SK-N-SH (cell line): ENCODE results near the gene MAML3. TPM values are rescaled to one million over a fixed set of nuclear protein-coding genes. Genes with fewer than 3 reads are reported as not detected.

Experiments
- CTCF ChIA-PET: fragments of 300-600, 350-600 bp; formaldehyde crosslinking; extraction: SDS; loops from one replicate; lab custom pipeline; 2021; lab: Yijun Ruan, JAX
- POLR2A ChIA-PET: fragments of 350-600 bp; sonication (Branson Sonifier 250); formaldehyde crosslinking; extraction: SDS; loops from one replicate; lab custom pipeline; 2020; ENCODE audit warnings: antibody characterized with exemption, inconsistent platforms; lab: Yijun Ruan, JAX
- DNase-seq: peaks from one replicate; pipeline ENCODE4 v3.0.0; 2012
- H2AFZ ChIP-seq: fragments of 200-600 bp; sonication (generic); 2 replicates; pipeline ENCODE4 v1.8.1; 2016; ENCODE audit warnings: antibody characterized with exemption, mild to moderate bottlenecking, low read depth
- H3F3A ChIP-seq: fragments of 200-600 bp; sonication (generic); replicated peaks from 2 replicates; pipeline ENCODE3; 2016; ENCODE audit warnings: antibody characterized with exemption, mild to moderate bottlenecking; ENCODE audit not compliant: insufficient read depth
- H3K27ac ChIP-seq, 2 experiments: fragments of 200-500 bp in 1 of 2; fragments of 200-600 bp in 1 of 2; sonication (Bioruptor generic) in 1 of 2; sonication (generic), shearing (Covaris generic) in 1 of 2; 2 replicates each; pipeline versions ENCODE4 v1.5.1 to v1.6.1; 2014 to 2016; ENCODE audit warnings: low read depth in 2 of 2, inconsistent platforms in 1 of 2, low read length in 1 of 2, mild to moderate bottlenecking in 1 of 2, mixed read lengths in 1 of 2
- H3K27me3 ChIP-seq: fragments of 200-600 bp; sonication (generic), shearing (Covaris generic); 2 replicates; pipeline ENCODE4 v1.6.1; 2016; ENCODE audit warnings: mixed run types; ENCODE audit not compliant: insufficient read depth
- H3K36me3 ChIP-seq, 2 experiments: fragments of 200-500 bp in 1 of 2; fragments of 200-600 bp in 1 of 2; sonication (Bioruptor generic) in 1 of 2; sonication (generic) in 1 of 2; replicated peaks in 1 of 2; 2 replicates each; pipeline versions ENCODE3 to v1.5.1; 2014 to 2016; ENCODE audit warnings: low read length in 1 of 2, mild to moderate bottlenecking in 1 of 2; ENCODE audit not compliant: insufficient read depth in 2 of 2, control insufficient read depth in 1 of 2
- H3K4me1 ChIP-seq, 2 experiments: fragments of 200-500 bp in 1 of 2; fragments of 200-600 bp in 1 of 2; sonication (Bioruptor generic) in 1 of 2; sonication (generic), shearing (Covaris generic) in 1 of 2; 2 replicates each; pipeline versions ENCODE4 v1.5.1 to v1.6.1; 2014 to 2016; ENCODE audit warnings: low read depth in 1 of 2, low read length in 1 of 2, mixed run types in 1 of 2; ENCODE audit not compliant: insufficient read depth in 2 of 2, control insufficient read depth in 1 of 2
- H3K4me2 ChIP-seq: fragments of 200-600 bp; sonication (generic), shearing (Covaris generic); 2 replicates; pipeline ENCODE4 v1.6.1; 2017; ENCODE audit warnings: mixed run types
- H3K4me3 ChIP-seq, 2 experiments: fragments of 200-500 bp in 1 of 2; fragments of 200-600 bp in 1 of 2; sonication (Bioruptor generic) in 1 of 2; sonication (generic), shearing (Covaris generic) in 1 of 2; 2 replicates each; pipeline versions ENCODE4 v1.5.1 to v1.8.1; 2014 to 2016; ENCODE audit warnings: low read depth in 2 of 2, inconsistent platforms in 1 of 2, low read length in 1 of 2, mild to moderate bottlenecking in 1 of 2, mixed read lengths in 1 of 2, moderate library complexity in 1 of 2
- H3K79me2 ChIP-seq: fragments of 200-600 bp; sonication (generic); 2 replicates; pipeline ENCODE4 v1.8.1; 2017; ENCODE audit warnings: mild to moderate bottlenecking; ENCODE audit not compliant: insufficient read depth
- H3K9ac ChIP-seq: fragments of 200-600 bp; sonication (generic); 2 replicates; pipeline ENCODE4 v1.6.1; 2017; ENCODE audit warnings: mixed run types
- H3K9me2 ChIP-seq: fragments of 200-600 bp; sonication (generic); 2 replicates; pipeline ENCODE4 v1.6.1; 2017; ENCODE audit warnings: mixed run types
- H3K9me3 ChIP-seq: fragments of 200-600 bp; sonication (generic); 2 replicates; pipeline ENCODE4 v1.6.1; 2017; ENCODE audit warnings: mixed run types, mild to moderate bottlenecking, moderate library complexity
- H4K20me1 ChIP-seq: fragments of 200-600 bp; sonication (generic); 2 replicates; pipeline ENCODE4 v1.6.1; 2017; ENCODE audit warnings: mild to moderate bottlenecking, mixed run types; ENCODE audit not compliant: insufficient read depth
- CHD2 ChIP-seq: fragments of 150-350 bp; IDR thresholded peaks from 2 replicates; pipeline ENCODE4 v1.6.1; 2018; ENCODE audit warnings: low read length; ENCODE audit not compliant: partially characterized antibody
- CTCF ChIP-seq: fragments of 200-600 bp; sonication (generic); IDR thresholded peaks from 2 replicates; pipeline ENCODE4 v1.6.1; 2017; ENCODE audit warnings: antibody characterized with exemption, mild to moderate bottlenecking, moderate library complexity
- EZH2phosphoT487 ChIP-seq: fragments of 200-600 bp; sonication (generic); IDR thresholded peaks from 2 replicates; pipeline ENCODE4 v1.6.1; 2017; ENCODE audit warnings: low read depth, mixed run types, mild to moderate bottlenecking, antibody characterized with exemption, moderate library complexity, borderline replicate concordance
- FOXM1 ChIP-seq: IDR thresholded peaks from 2 replicates; pipeline ENCODE4 v1.4.0; 2012; ENCODE audit warnings: low read depth, mild to moderate bottlenecking
- MEF2A ChIP-seq: IDR thresholded peaks from 2 replicates; pipeline ENCODE4 v1.4.0; 2012; ENCODE audit warnings: low read depth, borderline replicate concordance
- PBX3 ChIP-seq: IDR thresholded peaks from 2 replicates; pipeline ENCODE4; 2012
- TCF12 ChIP-seq: IDR thresholded peaks from 2 replicates; pipeline ENCODE4 v1.4.0; 2012
- YY1 ChIP-seq: IDR thresholded peaks from 2 replicates; pipeline ENCODE4 v1.4.0; 2012; ENCODE audit warnings: low read depth, mild to moderate bottlenecking
- polyA plus RNA-seq, 3 experiments: library from polyadenylated mRNA; depleted of rRNA; stranded (reverse); fragments of >200 nt; gene quantifications; 2 replicates each; pipeline ENCODE4 v1.2.3, GENCODE V29; 2012
- TF ChIP-seq, protein P1 (sequence below): IDR thresholded peaks from 2 replicates; pipeline ENCODE4 v1.4.0; 2012; ENCODE audit warnings: low read depth
- TF ChIP-seq, protein P2 (sequence below): IDR thresholded peaks from 2 replicates; pipeline ENCODE4 v1.4.0; 2012; ENCODE audit warnings: low read depth, borderline replicate concordance
- TF ChIP-seq, protein P3 (sequence below): IDR thresholded peaks from 2 replicates; pipeline ENCODE4 v1.6.1; 2012; ENCODE audit warnings: mild to moderate bottlenecking, low read depth, low read length, moderate library complexity

MAML3 gene
- polyA plus RNA-seq, 1 of the 3 experiments (the other 2 are of a cell fraction), result 5.3 TPM

GRCh38 chr4:140092094-140092851 is 61.7 kb downstream of the MAML3 start (continued):
- peak; percentile 88 for TF ChIP-seq CHD2
- TF ChIP-seq, all 33 proteins: peak for 13

GRCh38 chr4:140091305-140091704 is 62.7 kb downstream of the MAML3 start:
- 0 out of 2 replicates have a peak, but pooled peaks cover 6% of the 10 kb centered on the region for H3K79me2 ChIP-seq
- ChIA-PET POLR2A (interaction anchor here (0.7 kb wide), 1 partner anchor 382 kb away, joined by 3 read pairs; no protein-coding TSS in a partner anchor), CTCF (interaction anchor here (1.5 to 2.5 kb wide), 2 partner anchors 40 to 434 kb away, joined by 4 to 11 read pairs; no protein-coding TSS in a partner anchor)
- no peaks in the 10 kb centered on the region for H3K27me3 ChIP-seq
- no peak overlapping the region for H3K9ac ChIP-seq
- H3K9me2 ChIP-seq, result no peaks in the 10 kb centered on the region
- no peak overlapping the region for H2AFZ ChIP-seq
- H3K36me3 ChIP-seq, result no peaks in the 10 kb centered on the region
- H3F3A ChIP-seq, result peaks cover 23% of the 10 kb centered on the region
- no peak overlapping the region; a peak in 1 of 4 replicates for H3K4me3 ChIP-seq
- peaks cover 41 to 48% of the 10 kb centered on the region in 2 experiments for H3K4me1 ChIP-seq
- TF ChIP-seq MEF2A (no peak), TCF12 (no peak), PBX3 (no peak), EZH2phosphoT487 (no peak), FOXM1 (no peak), CTCF (no peak), YY1 (no peak)
- TF ChIP-seq, protein P1, sequence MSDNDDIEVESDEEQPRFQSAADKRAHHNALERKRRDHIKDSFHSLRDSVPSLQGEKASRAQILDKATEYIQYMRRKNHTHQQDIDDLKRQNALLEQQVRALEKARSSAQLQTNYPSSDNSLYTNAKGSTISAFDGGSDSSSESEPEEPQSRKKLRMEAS, result no peak
- TF ChIP-seq, protein P2, sequence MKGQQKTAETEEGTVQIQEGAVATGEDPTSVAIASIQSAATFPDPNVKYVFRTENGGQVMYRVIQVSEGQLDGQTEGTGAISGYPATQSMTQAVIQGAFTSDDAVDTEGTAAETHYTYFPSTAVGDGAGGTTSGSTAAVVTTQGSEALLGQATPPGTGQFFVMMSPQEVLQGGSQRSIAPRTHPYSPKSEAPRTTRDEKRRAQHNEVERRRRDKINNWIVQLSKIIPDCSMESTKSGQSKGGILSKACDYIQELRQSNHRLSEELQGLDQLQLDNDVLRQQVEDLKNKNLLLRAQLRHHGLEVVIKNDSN, result no peak
- TF ChIP-seq, protein P3, sequence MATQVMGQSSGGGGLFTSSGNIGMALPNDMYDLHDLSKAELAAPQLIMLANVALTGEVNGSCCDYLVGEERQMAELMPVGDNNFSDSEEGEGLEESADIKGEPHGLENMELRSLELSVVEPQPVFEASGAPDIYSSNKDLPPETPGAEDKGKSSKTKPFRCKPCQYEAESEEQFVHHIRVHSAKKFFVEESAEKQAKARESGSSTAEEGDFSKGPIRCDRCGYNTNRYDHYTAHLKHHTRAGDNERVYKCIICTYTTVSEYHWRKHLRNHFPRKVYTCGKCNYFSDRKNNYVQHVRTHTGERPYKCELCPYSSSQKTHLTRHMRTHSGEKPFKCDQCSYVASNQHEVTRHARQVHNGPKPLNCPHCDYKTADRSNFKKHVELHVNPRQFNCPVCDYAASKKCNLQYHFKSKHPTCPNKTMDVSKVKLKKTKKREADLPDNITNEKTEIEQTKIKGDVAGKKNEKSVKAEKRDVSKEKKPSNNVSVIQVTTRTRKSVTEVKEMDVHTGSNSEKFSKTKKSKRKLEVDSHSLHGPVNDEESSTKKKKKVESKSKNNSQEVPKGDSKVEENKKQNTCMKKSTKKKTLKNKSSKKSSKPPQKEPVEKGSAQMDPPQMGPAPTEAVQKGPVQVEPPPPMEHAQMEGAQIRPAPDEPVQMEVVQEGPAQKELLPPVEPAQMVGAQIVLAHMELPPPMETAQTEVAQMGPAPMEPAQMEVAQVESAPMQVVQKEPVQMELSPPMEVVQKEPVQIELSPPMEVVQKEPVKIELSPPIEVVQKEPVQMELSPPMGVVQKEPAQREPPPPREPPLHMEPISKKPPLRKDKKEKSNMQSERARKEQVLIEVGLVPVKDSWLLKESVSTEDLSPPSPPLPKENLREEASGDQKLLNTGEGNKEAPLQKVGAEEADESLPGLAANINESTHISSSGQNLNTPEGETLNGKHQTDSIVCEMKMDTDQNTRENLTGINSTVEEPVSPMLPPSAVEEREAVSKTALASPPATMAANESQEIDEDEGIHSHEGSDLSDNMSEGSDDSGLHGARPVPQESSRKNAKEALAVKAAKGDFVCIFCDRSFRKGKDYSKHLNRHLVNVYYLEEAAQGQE, result no peak
- H3K9me3 ChIP-seq, result no peaks in the 10 kb centered on the region
- H4K20me1 ChIP-seq, result no peaks in the 10 kb centered on the region
- H3K4me2 ChIP-seq, result no peak overlapping the region
- no peak for DNase-seq
- H3K27ac ChIP-seq, result peak overlapping the region in 1 of 2 experiments; percentile 99; a peak in 2 of 4 replicates
